NCI-H1105 (cell line): ENCODE measurements around the gene SLC15A4.
"Not testable (repeated sequence)": the region's sequence is repeated elsewhere in the genome, so short reads cannot be mapped to it uniquely, and the experiment has no call there.

Experiments used
- DNase-seq: peaks from one replicate; lab custom pipeline; 2025; lab: John Stamatoyannopoulos, UW

The SLC15A4 gene

DNA sequence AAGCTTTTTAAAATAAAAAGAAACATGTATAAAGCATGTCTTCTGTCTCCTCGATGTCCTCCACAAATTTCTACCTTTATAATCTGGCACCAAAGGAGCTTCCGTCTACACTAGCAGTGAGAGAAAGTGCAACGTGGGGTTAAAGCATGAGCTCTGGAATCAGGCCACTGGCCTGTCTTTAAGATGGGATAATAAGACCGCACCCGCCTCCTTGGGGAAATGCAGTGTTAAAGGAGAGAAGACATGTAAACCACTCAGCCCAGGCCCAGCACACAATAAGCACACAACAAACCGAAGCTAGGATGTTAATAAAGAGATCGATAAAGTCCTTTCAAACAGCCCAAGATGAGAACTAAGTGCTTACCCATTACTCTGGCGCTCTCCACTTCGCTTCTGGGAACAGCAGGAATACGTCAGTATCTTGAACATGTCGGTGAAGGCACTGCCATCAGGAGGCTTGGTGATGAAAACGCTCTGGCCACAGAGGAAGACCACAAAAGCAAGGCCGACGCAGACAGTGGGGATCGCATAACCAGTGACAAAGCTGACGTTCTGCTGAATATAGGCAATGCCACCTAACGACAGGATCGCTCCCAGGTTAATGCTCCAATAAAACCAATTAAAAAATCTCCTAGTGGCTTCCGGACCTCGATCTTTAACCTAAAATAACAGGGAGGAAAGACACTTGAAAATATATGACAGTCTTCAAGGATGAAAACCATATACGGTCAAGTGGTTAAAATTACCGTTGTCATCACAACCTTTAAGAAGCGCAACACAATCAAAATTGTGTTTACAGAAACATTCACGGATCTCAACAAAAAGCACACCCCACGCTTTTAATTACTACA is 9.1 kb downstream of the SLC15A4 start:
- DNase-seq = no peak

DNA sequence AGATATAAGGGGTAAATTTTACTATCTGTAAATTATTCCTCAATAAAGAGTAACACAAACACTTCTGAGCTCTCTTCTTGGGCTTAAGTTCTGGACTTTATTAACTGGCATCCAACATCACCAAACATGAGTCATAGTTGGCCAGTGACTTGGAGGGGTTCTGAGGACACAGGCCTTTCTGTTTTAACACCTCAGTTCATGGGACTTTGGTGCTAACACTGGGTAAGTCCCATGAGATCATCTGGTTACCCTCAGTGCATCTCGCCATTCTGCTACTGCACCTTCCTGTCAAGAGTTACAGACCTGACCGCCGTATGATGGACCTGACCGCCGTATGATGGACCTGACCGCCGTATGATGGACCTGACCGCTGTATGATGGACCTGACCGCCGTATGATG is 9.9 kb downstream of the SLC15A4 start:
- no peak for DNase-seq

DNA sequence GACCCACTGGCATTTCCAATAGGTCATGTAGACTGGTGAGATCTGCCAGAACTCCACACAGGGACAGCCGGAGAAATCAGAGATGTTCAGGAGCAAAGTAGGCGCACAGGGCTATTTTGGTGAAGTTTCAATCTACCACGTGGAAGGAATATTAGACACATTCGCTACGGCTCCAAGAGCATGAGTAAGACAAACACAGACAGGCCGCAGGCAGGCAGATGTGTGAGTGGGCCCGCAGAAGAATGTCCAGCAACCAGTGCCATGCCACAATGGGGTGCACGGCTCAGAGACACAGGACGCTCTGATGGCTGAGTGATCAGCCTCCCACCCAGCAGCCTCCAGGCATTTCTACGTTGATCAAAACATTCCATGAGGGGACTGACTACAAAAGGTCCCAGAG is 10.4 kb downstream of the SLC15A4 start:
- DNase-seq = no peak

DNA sequence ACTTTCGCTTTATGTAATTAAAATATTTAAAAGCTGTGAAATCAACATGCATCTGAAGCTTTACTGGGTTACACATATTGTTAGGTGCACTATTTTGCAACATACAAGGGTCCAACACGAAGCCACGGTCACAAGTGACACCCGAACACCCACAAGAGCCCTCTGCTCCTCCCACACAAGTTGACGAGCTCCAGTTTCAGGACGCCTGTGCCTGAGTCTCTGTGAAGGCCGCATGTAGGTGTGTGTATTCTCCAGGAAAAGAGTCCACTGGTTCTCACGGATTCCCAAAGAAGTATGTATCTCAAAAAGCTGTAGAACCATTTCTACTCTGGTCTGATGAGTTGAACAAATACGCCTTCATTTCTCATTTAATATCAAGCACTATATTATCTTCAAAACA is 12.0 kb downstream of the SLC15A4 start:
- DNase-seq = no peak

DNA sequence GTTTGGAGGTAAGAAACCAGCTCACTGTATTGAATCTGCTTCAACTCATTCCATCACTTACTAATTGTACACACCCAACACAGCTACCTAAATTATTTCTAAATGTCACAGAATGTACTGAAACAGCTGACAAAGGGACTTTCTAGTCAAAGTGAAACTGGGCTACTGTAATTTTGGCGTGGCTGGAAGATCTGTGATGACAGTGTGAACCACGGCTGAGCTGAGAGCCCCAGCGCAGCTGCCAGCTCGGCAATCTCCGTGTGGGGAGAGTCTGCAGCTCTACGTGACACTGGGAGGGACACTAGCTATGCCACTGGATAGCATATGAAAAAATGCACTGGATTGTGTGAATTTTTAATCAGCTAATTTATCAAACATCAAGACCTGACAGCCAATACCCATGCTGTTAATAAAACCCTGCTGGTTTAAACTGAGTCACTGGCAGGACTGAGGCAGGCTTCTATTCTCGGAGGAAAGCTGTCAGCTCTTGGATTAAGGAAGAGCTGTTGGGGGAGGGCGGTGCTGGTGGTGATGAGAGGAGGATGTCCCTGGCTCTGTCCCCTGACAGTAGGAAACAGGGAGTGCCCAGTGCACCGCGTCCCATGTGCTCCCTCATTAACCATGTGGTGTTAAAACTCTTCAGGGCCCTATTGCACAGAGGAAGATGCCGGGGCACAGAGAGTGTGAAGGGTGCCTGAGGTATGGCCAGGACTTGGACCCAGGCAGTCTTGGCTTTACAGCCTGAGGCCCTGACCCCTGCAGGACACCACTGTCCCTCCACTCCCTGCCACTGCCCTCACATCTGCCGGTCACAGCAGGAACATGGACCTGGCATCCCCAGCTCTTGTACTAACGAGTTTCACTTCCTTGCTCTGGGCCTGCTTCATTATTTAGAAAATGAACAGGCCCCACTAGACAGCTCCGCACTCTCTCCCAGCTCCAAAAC is 13.3 kb downstream of the SLC15A4 start:
- no peak for DNase-seq

DNA sequence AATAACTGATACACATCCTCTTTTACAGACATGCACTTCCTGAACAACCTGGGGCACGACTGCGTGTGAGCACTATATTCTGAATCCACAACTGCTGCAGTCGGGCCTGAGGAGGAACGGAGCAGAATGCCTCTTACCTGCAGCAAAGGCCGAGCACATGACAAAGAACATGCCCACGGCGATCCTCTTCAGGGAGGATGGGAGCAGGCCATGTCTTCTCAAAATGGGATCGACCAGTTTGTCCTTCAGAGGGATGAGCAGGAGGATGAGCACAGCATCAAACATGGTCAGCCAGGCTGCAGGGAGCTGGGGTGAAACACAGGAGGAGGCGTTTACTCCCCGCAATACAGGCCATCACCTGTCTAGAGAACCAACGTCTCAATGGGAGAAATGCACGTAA is 15.1 kb downstream of the SLC15A4 start:
- no peak for DNase-seq

DNA sequence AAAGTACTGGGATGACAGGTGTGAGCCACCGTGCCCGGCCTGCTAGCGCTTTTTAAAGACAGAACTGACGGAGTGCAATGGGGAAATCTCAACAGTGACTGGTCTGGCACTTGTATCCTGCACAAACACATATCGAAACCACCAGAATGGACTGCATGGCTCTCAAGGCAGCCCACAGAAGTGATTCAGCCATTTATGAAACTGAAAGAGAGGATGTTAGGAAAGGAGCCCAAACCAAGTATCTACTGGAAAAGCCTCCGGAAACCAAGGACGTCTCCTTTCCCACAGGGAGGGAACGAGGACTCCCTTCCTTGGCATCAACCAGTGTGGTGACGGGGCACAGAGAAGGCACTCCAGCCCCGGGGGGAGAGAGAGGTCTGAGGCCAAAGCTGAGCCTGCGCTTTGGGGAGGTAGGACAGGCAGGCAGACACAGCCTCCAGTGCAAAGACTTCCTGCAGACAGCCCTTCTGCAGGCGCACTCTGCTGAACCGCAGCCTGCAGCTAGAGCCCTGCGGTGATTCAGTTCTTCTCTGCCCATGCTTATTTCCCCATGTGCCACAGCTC is 16.5 kb downstream of the SLC15A4 start:
- no peak for DNase-seq

DNA sequence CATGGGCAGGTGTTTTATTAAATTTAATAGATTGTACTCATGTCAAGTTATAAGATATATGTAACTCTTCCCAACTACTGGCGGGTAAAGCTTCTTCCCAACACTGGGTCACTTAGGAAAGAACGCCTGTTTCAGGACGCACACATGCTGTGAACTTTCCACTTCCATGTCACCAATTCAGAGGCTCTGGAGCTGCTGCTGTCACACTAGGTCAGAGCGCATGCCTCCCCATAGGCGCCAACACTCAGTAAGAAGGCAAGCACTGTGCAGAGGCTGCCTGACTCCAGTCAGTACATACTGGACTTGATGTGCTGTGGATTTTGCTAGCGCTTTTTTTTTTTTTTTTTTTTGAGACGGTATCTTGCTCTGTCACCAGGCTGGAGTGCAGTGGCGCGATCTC is 17.2 kb downstream of the SLC15A4 start:
- no peak for DNase-seq

DNA sequence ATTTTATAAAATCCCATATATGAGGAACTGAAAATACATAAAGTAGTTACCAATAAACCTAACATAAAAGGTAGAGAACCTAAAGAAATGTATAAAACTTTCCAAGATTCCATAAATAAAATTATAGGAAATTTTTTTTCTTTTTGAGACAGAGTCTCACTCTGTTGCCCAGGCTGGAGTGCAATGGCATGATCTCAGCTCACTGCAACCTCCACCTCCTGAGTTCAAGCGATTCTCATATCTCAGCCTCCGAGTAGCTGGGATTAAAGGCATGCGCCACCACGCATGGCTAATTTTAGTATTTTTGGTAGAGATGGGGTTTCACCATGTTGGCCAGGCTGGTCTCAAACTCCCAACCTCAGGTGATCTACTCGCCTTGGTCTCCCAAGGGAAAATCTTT is 18.4 kb downstream of the SLC15A4 start:
- DNase-seq = not testable (repeated sequence)

DNA sequence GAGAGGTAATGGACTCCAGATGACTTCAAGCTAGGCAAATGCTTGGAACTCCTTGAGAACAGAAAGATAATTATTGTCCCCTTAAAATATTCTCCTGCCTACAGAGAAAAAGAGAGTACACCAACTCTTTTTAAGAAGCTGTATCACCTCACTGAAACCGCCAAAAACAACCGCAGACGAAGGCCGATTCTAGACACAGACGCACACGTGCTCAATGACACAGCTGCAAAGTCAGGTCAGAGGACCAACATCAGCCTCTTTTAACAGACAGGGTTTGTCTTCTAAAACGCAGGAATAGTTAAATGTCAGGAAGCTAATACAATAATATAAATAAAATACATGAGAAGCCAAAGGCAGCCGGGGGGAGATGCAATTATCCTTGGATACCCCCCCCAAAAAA is 19.0 kb downstream of the SLC15A4 start:
- DNase-seq = no peak

DNA sequence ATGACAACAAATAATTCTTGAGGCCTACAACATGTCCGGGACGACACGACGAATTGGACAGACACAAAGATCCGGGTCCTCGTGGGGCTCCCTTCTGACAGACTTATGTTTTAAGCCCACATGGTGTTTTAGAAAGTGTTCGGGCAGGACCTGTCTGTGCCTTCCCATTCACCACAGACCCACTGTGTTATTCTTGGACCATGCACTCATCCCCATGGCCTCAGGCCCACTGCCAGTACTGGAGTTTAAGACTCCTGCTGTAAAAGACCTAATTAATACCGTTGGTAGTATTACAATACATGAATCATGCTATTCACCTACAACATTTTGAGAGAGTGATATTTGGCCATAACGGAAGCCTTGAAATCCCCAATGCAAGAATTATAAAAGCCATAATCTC is 20.0 kb downstream of the SLC15A4 start:
- DNase-seq = no peak

DNA sequence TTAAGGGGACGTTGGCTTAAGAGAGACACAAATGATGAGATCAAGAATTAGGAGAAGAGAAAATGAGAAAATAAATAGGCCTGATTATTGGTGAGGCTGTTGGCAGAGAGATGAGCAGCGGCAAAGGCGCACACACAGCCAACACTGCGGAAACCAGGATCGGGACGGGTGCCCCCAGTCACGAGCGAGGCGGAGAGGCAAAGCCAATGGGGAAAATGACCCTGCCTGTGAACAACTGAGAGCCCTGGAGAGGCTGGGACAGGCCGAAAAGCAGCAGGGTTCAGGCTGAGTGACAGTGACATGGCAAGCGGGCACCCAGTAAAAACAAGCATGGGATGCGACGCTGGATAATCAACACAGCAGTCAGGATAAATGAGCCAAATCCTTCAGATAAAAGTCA is 21.0 kb downstream of the SLC15A4 start:
- no peak for DNase-seq

DNA sequence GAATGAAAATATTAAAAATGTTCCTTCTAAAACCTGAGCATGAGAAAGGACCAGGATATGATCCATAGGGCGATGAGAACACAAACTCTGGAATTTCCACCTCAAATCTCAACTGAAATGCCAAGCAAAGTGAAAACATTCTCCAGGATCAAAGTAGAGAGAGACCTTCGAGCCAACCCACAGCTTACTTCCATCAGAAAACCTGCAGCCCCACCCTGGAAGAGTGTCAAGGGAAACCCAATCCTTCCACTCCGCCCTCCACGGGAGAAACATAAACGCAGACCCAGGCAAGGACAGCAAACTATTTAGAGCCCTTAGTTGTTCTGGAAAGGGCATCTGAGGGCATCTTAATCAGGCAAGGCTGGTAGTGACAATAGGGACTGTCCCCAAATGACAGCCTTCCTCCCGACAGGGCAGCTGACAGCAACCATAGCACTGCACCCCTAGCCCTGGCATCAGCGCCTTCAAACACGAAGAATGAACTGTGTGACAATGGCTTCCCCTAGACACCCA is 21.8 kb downstream of the SLC15A4 start:
- no peak for DNase-seq

DNA sequence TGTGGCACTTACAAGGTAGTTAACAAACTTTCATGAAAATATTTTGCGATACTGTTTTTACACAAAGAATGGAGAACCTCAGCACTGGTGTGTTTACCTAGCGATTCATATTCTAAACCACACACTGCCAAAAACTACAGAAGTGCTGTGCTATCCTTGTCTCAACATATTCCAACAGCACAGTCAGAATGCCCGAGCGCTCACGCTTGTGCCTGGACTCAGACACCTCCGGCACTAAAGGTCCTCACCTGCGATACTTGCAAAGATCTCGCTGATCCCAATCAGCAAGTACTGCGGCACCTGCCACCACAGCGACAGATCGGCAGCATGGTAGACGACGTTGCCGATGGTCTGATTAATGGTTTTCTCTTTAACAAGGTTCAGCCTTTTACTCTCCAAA is 23.2 kb downstream of the SLC15A4 start:
- no peak for DNase-seq

DNA sequence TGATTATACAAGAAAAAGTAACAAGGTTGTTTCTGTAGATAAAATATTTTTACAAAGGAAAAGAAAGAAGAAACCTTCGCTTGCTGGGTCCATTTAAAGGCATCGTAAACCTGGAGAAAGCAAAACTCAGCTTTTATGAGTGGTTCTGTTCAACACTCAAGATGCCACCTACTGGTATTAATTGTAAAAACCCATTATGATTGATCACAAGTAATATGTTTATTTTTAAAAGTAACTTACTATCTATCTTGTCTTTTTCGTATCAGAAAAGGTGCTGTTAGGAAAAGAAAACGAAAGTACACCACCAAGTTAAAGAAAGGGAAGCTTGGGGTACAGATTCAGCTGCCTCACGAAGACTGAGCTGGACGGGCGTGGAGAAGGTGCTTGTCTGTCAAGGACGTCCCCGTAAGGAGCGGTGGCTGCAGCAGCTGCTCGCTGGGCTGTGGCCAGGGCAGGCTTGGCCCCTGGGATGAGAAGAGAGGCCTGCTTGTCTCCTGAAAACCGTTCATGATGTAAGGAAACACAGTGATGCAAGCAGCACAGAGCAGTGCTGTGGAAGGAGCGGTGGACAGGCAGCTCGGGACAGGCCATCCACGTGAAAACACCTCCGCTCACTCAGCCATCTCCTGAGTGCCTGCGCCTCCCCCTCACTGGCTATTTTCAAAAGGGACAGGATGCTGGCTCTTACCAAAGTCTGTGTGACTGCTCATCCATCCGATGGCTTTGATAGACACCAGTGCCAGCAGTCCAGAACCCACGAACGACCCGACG is 25.0 kb downstream of the SLC15A4 start:
- no peak for DNase-seq

DNA sequence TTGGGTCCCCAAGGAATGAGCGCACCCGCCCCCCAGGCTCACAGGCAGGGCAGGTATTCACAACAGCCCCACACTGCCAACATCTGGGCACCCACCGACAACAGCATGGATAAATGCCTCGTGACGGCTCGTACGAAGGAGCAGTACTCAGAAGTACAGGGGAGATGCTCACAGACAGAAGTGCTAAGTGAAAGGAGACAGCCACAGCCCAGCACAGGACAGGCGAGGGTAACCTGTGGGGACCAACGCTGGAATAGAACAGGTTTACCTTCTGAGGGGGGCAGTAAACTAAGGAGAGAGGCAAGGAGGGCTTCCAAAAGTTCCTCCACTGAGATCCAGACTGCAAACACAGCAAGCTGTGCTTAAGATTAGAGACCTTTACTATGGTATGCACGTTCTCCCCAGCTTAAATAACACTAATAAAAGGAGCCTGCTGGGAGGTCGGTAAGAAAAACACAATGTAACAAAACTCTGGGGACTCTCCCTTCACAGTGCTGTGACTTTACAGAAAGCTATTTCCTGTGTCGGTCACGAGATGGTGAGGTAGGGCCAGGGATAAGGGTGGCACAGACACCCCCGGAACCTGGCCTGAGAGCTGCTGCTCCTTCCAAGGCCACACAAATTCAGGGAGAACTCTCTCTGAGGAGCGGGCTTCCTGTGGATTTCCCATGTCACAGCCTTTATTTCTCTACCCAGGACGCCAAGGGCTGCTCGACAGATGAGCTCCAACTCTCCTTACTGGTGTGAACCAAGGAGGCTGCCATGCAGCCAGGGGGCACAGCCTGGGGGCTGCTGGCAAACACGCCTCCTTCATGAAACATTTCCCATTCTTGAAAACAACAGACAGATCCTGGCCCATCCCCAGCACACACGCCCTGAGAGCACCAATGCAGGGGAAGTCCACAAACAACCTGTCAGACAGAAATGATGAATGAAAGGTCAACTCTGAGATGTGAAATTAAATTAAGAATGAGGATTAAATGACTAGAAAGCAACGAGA is 26.3 kb downstream of the SLC15A4 start:
- no peak for DNase-seq

DNA sequence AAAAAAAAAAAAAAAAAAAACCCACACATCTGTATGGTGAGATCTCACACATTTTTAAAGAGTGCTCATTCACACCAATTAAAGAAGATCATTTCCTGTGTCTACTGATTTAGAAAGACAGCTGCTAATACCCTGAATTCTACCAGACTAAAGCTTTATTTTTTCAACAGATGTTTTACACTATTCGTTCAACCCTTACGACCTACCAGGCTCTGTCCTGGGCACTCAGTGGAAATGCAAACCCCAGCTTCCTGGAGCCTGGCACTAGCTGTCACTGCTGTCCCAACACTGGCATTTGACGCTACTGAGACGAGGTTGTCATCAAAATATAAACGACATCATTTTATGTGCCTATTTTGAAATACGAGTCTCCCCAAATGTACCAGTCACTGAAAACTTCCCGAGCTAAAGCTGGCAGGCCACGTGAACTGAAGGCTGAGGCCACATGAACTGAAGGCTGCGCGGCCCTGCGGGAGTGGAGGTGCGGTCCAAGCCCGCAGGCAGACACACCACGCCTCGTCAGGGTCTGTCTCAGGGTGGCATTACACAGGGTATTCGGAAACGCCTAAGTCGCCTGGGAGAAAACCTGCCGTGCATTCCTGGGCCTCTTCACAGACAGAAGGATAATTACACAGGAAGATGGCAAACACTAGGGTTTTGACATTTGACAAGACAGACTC is 27.2 kb downstream of the SLC15A4 start:
- DNase-seq = no peak

DNA sequence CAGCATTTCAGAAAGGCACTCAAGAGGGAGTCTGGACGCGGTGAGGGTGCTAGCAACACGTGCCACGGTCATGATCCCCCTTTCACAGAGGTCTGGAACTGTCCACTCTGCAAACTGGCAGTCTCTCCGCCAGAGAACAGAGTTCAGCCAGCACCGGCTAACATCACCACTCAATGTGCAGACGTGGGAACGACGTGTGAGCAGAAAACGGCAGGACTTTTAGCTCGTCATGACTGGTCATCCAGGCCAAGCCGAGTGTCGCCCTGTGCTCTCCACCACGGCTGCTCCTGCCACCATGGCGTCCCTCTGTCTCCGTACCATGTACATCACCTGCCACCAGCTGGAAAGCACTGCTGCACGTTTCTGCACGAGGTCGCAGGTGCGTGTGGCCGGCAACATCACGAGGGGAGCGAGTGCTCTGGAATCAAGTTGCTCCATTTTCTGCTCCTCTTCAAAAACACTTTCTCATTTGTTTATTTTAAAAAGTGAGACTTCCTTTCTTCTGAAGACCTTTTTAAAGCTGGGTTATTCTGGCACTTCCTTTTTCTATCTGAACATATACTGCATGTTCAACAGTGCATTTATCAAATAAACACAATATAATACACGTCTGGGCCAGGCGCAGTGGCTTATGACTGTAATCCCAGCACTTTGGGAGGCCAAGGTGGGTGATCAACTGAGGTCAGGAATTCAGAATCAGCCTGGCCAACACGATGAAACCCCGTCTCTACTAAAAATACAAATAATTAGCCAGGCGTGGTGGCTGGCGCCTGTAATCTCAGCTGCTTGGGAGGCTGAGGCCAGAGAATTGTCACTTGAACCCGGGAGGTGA is 28.0 kb downstream of the SLC15A4 start:
- no peak for DNase-seq
